Fibroblast of skin of left biceps (primary cell): ENCODE results near the gene SBF1.
"Not testable (repeated sequence)": the region's sequence is repeated elsewhere in the genome, so short reads cannot be mapped to it uniquely, and the experiment has no call there.

ENCODE experiments used
- DNase-seq, 2 experiments: peaks; one replicate each; pipeline ENCODE4 v3.0.0-alpha.2; 2013; ENCODE audit warnings: low read depth in 2 of 2

SBF1 gene

GRCh38 chr22:50432131-50432876, 42.5 kb downstream of the SBF1 start:
- DNase-seq = no peak

- DNase-seq = no peak
Measured at GRCh38 chr22:50425179-50425916, 49.5 kb downstream of the SBF1 start.

- no peak for DNase-seq
Measured at GRCh38 chr22:50423956-50424355, 50.9 kb downstream of the SBF1 start.

- no peak for DNase-seq
Measured at GRCh38 chr22:50422961-50423815, 51.6 kb downstream of the SBF1 start.

GRCh38 chr22:50422046-50422445, 52.8 kb downstream of the SBF1 start:
- no peak for DNase-seq

GRCh38 chr22:50420581-50420980, 54.3 kb downstream of the SBF1 start:
- DNase-seq = no peak

- no peak for DNase-seq
Measured at GRCh38 chr22:50420015-50420414, 54.8 kb downstream of the SBF1 start.

- no peak for DNase-seq
Measured at GRCh38 chr22:50419116-50419515, 55.7 kb downstream of the SBF1 start.

- DNase-seq = no peak
Measured at GRCh38 chr22:50418624-50419023, 56.2 kb downstream of the SBF1 start.

- no peak for DNase-seq
Measured at GRCh38 chr22:50417411-50418210, 57.2 kb downstream of the SBF1 start.

- no peak for DNase-seq
Measured at GRCh38 chr22:50416996-50417395, 57.8 kb downstream of the SBF1 start.

- DNase-seq = no peak
Measured at GRCh38 chr22:50415426-50415825, 59.4 kb downstream of the SBF1 start.

GRCh38 chr22:50414476-50415248, 60.2 kb downstream of the SBF1 start:
- no peak for DNase-seq

- not testable (repeated sequence) for DNase-seq
Measured at GRCh38 chr22:50408954-50409353, 65.9 kb downstream of the SBF1 start.

GRCh38 chr22:50408311-50408710, 66.5 kb downstream of the SBF1 start:
- no peak for DNase-seq

- no peak for DNase-seq
Measured at GRCh38 chr22:50406416-50407170, 68.2 kb downstream of the SBF1 start.

- DNase-seq = no peak
Measured at GRCh38 chr22:50403701-50404101, 71.1 kb downstream of the SBF1 start.

GRCh38 chr22:50401907-50402306, 72.9 kb downstream of the SBF1 start:
- no peak for DNase-seq

GRCh38 chr22:50400931-50401330, 73.9 kb downstream of the SBF1 start:
- no peak for DNase-seq

- DNase-seq = no peak
Measured at GRCh38 chr22:50400406-50400805, 74.4 kb downstream of the SBF1 start.
